Activated CD4-positive, alpha-beta T cell treated with anti-CD3 and anti-CD28 coated beads, Interleukin-2, amount 50 U/mL, for 24 hours (primary cell): ENCODE measurements around the gene ARHGEF40.

ENCODE experiments used
- DNase-seq, 2 donors: peaks; one replicate each; pipeline ENCODE4 v3.0.0-alpha.2; 2020; ENCODE audit warnings: low read depth in 1 of 2, low spot score in 1 of 2

Gene ARHGEF40

GRCh38 chr14:21070083-21070609, at the start of gene ARHGEF40:
Gene ARHGEF40, plus strand, starts transcription at chr14:21070304. Its CDS starts 93 bp downstream, at chr14:21070397.
- no peak for DNase-seq

GRCh38 chr14:21020977-21021545, 49.0 kb upstream of the ARHGEF40 start:
- no peak for DNase-seq

- no peak for DNase-seq
Observed at GRCh38 chr14:21022686-21023085, 47.4 kb upstream of the ARHGEF40 start.

- no peak for DNase-seq
Observed at GRCh38 chr14:21023174-21023573, 46.9 kb upstream of the ARHGEF40 start.

- no peak for DNase-seq
Observed at GRCh38 chr14:21023817-21024584, 46.1 kb upstream of the ARHGEF40 start.

GRCh38 chr14:21024585-21025370, 45.3 kb upstream of the ARHGEF40 start, which contains the start of gene NDRG2:
Gene NDRG2, minus strand, starts transcription at chr14:21025061. Its CDS starts 1,746 bp downstream, at chr14:21023315.
- peak; percentile 25 to 28 for DNase-seq

- DNase-seq = no peak
Observed at GRCh38 chr14:21025371-21026273, 44.5 kb upstream of the ARHGEF40 start.

- DNase-seq = no peak
Observed at GRCh38 chr14:21026274-21026987, 43.7 kb upstream of the ARHGEF40 start.

GRCh38 chr14:21026988-21027315, 43.2 kb upstream of the ARHGEF40 start:
- no peak for DNase-seq

GRCh38 chr14:21029917-21030316, 40.2 kb upstream of the ARHGEF40 start, which contains the start of gene TPPP2:
Gene TPPP2, plus strand, starts transcription at chr14:21030217. Its CDS starts 365 bp downstream, at chr14:21030582.
- DNase-seq = no peak

GRCh38 chr14:21030531-21030930, 39.6 kb upstream of the ARHGEF40 start:
- no peak for DNase-seq

- DNase-seq = no peak
Observed at GRCh38 chr14:21032326-21033132, 37.6 kb upstream of the ARHGEF40 start.

- no peak for DNase-seq
Observed at GRCh38 chr14:21033133-21033698, 36.9 kb upstream of the ARHGEF40 start.

GRCh38 chr14:21034707-21035106, 35.4 kb upstream of the ARHGEF40 start, which contains the start of gene RNASE13:
Gene RNASE13, minus strand, starts transcription at chr14:21034807. Its CDS starts 519 bp downstream, at chr14:21034288.
- no peak for DNase-seq

GRCh38 chr14:21036751-21037150, 33.4 kb upstream of the ARHGEF40 start:
- DNase-seq = no peak

- DNase-seq = no peak
Observed at GRCh38 chr14:21037156-21037555, 32.9 kb upstream of the ARHGEF40 start.

GRCh38 chr14:21038441-21039422, 31.4 kb upstream of the ARHGEF40 start:
- DNase-seq = no peak
